ENCODE data around the gene USP32. TPM values are rescaled to one million over a fixed set of nuclear protein-coding genes. Genes with fewer than 3 reads are reported as not detected.

USP32 gene
- total and polyA plus RNA-seq, 10 of the 15 experiments (the other 5 are each of a cell fraction or from before 2014, with no cell fraction given), result 7.8 to 37.3 (median 25.5) TPM

- TF ChIP-seq RELB (IDR thresholded peaks at IDR 0.05; ENCODE audit: low read depth), result no peak
- TF ChIP-seq NFYB (IDR thresholded peaks at IDR 0.05; ENCODE audit: insufficient read depth, low read depth, low read length), result no peak
- TF ChIP-seq ETV6 (conservative IDR thresholded peaks at IDR 0.05 in 1 of 2, IDR thresholded peaks at IDR 0.05 in 1 of 2; ENCODE audit: borderline replicate concordance in 1 of 2, low read depth in 1 of 2), result peak in 1 of 2 experiments; percentile 69; a peak in 2 of 4 replicates
- no peak for TF ChIP-seq YY1 (IDR thresholded peaks at IDR 0.05; ENCODE audit: low read depth, low read length)
- TF ChIP-seq, protein P1, sequence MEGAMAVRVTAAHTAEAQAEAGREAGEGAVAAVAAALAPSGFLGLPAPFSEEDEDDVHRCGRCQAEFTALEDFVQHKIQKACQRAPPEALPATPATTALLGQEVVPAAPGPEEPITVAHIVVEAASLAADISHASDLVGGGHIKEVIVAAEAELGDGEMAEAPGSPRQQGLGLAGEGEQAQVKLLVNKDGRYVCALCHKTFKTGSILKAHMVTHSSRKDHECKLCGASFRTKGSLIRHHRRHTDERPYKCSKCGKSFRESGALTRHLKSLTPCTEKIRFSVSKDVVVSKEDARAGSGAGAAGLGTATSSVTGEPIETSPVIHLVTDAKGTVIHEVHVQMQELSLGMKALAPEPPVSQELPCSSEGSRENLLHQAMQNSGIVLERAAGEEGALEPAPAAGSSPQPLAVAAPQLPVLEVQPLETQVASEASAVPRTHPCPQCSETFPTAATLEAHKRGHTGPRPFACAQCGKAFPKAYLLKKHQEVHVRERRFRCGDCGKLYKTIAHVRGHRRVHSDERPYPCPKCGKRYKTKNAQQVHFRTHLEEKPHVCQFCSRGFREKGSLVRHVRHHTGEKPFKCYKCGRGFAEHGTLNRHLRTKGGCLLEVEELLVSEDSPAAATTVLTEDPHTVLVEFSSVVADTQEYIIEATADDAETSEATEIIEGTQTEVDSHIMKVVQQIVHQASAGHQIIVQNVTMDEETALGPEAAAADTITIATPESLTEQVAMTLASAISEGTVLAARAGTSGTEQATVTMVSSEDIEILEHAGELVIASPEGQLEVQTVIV (IDR thresholded peaks at IDR 0.05; ENCODE audit: borderline replicate concordance, partially characterized antibody), result no peak
- no peak for TF ChIP-seq CREM (IDR thresholded peaks at IDR 0.05; ENCODE audit: low read depth)
- 0 out of 2 replicates have a peak, but pooled peaks have one; percentile 49 for TF ChIP-seq NFIC (IDR thresholded peaks at IDR 0.05; ENCODE audit: low read depth, low read length)
- no peak for TF ChIP-seq ZNF207 (IDR thresholded peaks at IDR 0.05; ENCODE audit: borderline replicate concordance)
- no peak for TF ChIP-seq EP300 (IDR thresholded peaks at IDR 0.05; ENCODE audit: borderline replicate concordance in 1 of 2, control insufficient read depth in 1 of 2, low read depth in 2 of 2, low read length in 2 of 2)
- TF ChIP-seq YBX1 (IDR thresholded peaks at IDR 0.05), result no peak
- TF ChIP-seq SIN3A (IDR thresholded peaks at IDR 0.05; ENCODE audit: low read depth, low read length), result no peak
- no peak for TF ChIP-seq CBFB (IDR thresholded peaks at IDR 0.05; ENCODE audit: low read depth)
- TF ChIP-seq HDAC2 (IDR thresholded peaks at IDR 0.05), result no peak
- TF ChIP-seq GATAD2B (conservative IDR thresholded peaks at IDR 0.05; ENCODE audit: low read depth), result no peak
- no peak for TF ChIP-seq RCOR1 (conservative IDR thresholded peaks at IDR 0.05; ENCODE audit: low read depth, low read length)
Observed at GRCh38 chr17:60392845-60393702, 1.1 kb upstream of the USP32 start (continued).

All from GM12878 (cell line).